HepG2 (cell line): Measurements from ENCODE around the gene TPRN. TPM values are rescaled to one million over a fixed set of nuclear protein-coding genes. Genes with fewer than 3 reads are reported as not detected.

Experiments used
- ATF5 ChIP-seq: sonication (generic); formaldehyde crosslinking; IDR thresholded peaks from 2 replicates; pipeline ENCODE4 v1.4.0; 2020; ENCODE audit warnings: mild to moderate bottlenecking, low read depth, missing genetic modification reagents
- CENPT ChIP-seq: sonication (generic); formaldehyde crosslinking; IDR thresholded peaks from 2 replicates; pipeline ENCODE4 v1.8.0; 2022; ENCODE audit warnings: low read depth, mild to moderate bottlenecking, moderate library complexity, missing genetic modification reagents
- ESRRA ChIP-seq: sonication (generic); formaldehyde crosslinking; IDR thresholded peaks from 2 replicates; pipeline ENCODE4 v1.5.1; 2020; ENCODE audit warnings: mild to moderate bottlenecking, low read depth, missing genetic modification reagents
- HMG20A ChIP-seq: IDR thresholded peaks from 2 replicates; pipeline ENCODE4 v1.6.1; 2016; ENCODE audit warnings: borderline replicate concordance
- JUND ChIP-seq: sonication (generic); formaldehyde crosslinking; IDR thresholded peaks from 2 replicates; pipeline ENCODE4 v1.8.0; 2022; ENCODE audit warnings: mild to moderate bottlenecking, missing genetic modification reagents
- MAFF ChIP-seq: IDR thresholded peaks from 2 replicates; pipeline ENCODE4 v1.6.1; 2011; ENCODE audit warnings: low read depth, low read length, improper control_type of control experiment
- NFAT5 ChIP-seq: sonication (generic); formaldehyde crosslinking; IDR thresholded peaks from 2 replicates; pipeline ENCODE4 v1.4.0; 2020; ENCODE audit warnings: missing genetic modification reagents
- WIZ ChIP-seq: sonication (generic); formaldehyde crosslinking; IDR thresholded peaks from 2 replicates; pipeline ENCODE4 v1.5.1; 2020; ENCODE audit warnings: mild to moderate bottlenecking, missing genetic modification reagents
- ZBTB42 ChIP-seq: sonication (generic); formaldehyde crosslinking; IDR thresholded peaks from 2 replicates; pipeline ENCODE4 v1.5.0; 2020; ENCODE audit warnings: mild to moderate bottlenecking, missing genetic modification reagents
- ZNF12 ChIP-seq: sonication (generic); formaldehyde crosslinking; IDR thresholded peaks from 2 replicates; pipeline ENCODE4 v1.5.0; 2020; ENCODE audit warnings: missing genetic modification reagents
- ZNF383 ChIP-seq: sonication (generic); formaldehyde crosslinking; IDR thresholded peaks from 2 replicates; pipeline ENCODE4 v1.4.0; 2020; ENCODE audit warnings: missing genetic modification reagents, mild to moderate bottlenecking, borderline replicate concordance
- ZNF567 ChIP-seq: sonication (generic); formaldehyde crosslinking; IDR thresholded peaks from 2 replicates; pipeline ENCODE4 v1.8.1; 2023; ENCODE audit warnings: mild to moderate bottlenecking, missing genetic modification reagents, borderline replicate concordance
- ZNF761 ChIP-seq: sonication (generic); formaldehyde crosslinking; conservative IDR thresholded peaks from 2 replicates; pipeline ENCODE4 v1.4.0; 2020; ENCODE audit warnings: mild to moderate bottlenecking, missing genetic modification reagents
- ZNF850 ChIP-seq: sonication (generic); formaldehyde crosslinking; conservative IDR thresholded peaks from 2 replicates; pipeline ENCODE4 v1.9.0; 2021; ENCODE audit warnings: mild to moderate bottlenecking, missing genetic modification reagents
- polyA plus RNA-seq, 8 experiments: library from polyadenylated mRNA; depleted of rRNA in 3 of 8; stranded (reverse) in 7 of 8; unstranded in 1 of 8; fragments of >200 nt; fragmentation: Illumina TruSeq in 4 of 8; extraction: Trizol in 4 of 8; gene quantifications; 2 replicates each; pipeline versions ENCODE4 v1.2.1 to v1.2.3, GENCODE V29; 2011 to 2016; ENCODE audit warnings: low read depth in 4 of 8, missing spikeins in 1 of 8, mixed read lengths in 1 of 8; ENCODE audit not compliant: insufficient read depth in 1 of 8
- total RNA-seq, 5 experiments: library from RNA; depleted of rRNA; stranded (reverse); fragments of >200 nt; fragmentation: Illumina TruSeq; extraction: Trizol; gene quantifications; 2 replicates each; pipeline ENCODE4 v1.2.3, GENCODE V29; 2016; ENCODE audit warnings: low read depth in 1 of 5
- TF ChIP-seq, protein P1 (sequence below): IDR thresholded peaks from 2 replicates; pipeline ENCODE4 v1.6.1; 2016; ENCODE audit warnings: missing compliant biosample characterization, missing genetic modification reagents, borderline replicate concordance
- TF ChIP-seq, protein P2 (sequence below): sonication (generic); formaldehyde crosslinking; IDR thresholded peaks from 2 replicates; pipeline ENCODE4 v1.5.1; 2020; ENCODE audit warnings: mild to moderate bottlenecking, moderate library complexity, missing genetic modification reagents
- TF ChIP-seq, protein P3 (sequence below): sonication (generic); formaldehyde crosslinking; IDR thresholded peaks from 2 replicates; pipeline ENCODE4 v1.4.0; 2020; ENCODE audit warnings: mild to moderate bottlenecking, missing genetic modification reagents
- TF ChIP-seq, protein P4 (sequence below), 2 experiments: fragments of 450-650 bp in 1 of 2; sonication (generic) in 1 of 2; formaldehyde crosslinking; IDR thresholded peaks; 2 replicates each; pipeline versions ENCODE4 v1.5.0 to v1.8.0; 2020 to 2022; ENCODE audit warnings: mild to moderate bottlenecking in 1 of 2, missing genetic modification reagents in 1 of 2

TPRN gene
- total and polyA plus RNA-seq, 2 of the 13 experiments (the other 11 are each of a cell fraction or from before 2014, with no cell fraction given), result 10.1 to 19.2 TPM

DNA sequence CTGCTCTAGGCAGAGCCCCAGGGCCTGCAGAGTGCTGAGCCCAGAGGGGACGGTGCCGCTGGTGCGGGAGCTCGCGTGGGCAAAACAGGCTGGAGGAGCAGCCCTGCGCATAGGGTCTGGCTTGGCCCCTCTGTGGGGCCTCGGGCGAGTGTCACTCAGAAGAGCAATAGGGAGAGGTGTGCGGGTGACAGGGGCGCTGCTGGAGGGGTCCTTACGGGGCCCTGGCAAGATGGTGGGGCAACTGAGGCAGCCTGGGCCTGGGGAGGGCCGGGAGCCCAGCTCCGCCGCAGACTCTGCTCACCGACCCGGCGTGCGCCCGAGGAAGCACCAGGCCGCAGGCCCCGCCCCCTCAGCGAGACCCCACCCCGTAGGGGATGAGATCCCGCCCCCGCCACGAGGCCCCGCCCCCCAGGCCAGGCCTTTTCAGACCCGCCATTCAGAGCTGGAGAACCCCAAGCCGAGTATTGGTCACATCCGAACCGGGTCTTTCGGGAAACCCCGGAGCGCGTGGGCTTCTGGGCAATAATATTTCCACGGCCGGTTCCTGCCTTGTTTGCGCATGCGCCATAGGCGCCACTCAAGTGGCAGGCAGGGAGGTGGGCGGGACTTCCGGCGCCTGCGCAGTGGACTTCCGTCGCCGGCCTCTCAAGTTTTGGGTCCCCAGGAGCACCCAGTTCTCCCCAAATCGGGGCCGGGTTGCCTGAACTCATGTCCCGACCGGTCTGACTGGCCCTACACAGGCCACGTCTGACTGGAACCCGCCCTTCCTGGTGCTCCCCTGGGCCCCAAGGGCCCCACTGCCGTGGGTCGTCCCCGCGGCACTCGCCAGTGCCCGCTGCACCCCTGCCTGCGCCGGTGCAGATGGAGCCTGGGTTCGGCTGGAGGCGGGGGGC is 22.8 kb upstream of the TPRN start (continued):
- TF ChIP-seq, protein P1, sequence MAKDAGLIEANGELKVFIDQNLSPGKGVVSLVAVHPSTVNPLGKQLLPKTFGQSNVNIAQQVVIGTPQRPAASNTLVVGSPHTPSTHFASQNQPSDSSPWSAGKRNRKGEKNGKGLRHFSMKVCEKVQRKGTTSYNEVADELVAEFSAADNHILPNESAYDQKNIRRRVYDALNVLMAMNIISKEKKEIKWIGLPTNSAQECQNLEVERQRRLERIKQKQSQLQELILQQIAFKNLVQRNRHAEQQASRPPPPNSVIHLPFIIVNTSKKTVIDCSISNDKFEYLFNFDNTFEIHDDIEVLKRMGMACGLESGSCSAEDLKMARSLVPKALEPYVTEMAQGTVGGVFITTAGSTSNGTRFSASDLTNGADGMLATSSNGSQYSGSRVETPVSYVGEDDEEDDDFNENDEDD, result no peak
- TF ChIP-seq, protein P2, sequence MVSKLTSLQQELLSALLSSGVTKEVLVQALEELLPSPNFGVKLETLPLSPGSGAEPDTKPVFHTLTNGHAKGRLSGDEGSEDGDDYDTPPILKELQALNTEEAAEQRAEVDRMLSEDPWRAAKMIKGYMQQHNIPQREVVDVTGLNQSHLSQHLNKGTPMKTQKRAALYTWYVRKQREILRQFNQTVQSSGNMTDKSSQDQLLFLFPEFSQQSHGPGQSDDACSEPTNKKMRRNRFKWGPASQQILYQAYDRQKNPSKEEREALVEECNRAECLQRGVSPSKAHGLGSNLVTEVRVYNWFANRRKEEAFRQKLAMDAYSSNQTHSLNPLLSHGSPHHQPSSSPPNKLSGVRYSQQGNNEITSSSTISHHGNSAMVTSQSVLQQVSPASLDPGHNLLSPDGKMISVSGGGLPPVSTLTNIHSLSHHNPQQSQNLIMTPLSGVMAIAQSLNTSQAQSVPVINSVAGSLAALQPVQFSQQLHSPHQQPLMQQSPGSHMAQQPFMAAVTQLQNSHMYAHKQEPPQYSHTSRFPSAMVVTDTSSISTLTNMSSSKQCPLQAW, result peak; percentile 7
- TF ChIP-seq ZNF12 (CRISPR knock-in tag) (no peak), ZNF850 (CRISPR knock-in tag) (no peak), ZNF383 (CRISPR knock-in tag) (no peak), NFAT5 (no peak), CENPT (CRISPR knock-in tag) (no peak), JUND (CRISPR knock-in tag) (no peak), ZNF761 (CRISPR knock-in tag) (no peak), MAFF (no peak), WIZ (CRISPR knock-in tag) (0 out of 2 replicates have a peak, but pooled peaks have one; percentile 28), ZBTB42 (CRISPR knock-in tag) (no peak; the same call in 1 of the 2 replicates), HMG20A (CRISPR knock-in tag) (no peak), ATF5 (CRISPR knock-in tag) (no peak; the same call in 1 of the 2 replicates), ZNF567 (0 out of 2 replicates have a peak, but pooled peaks have one; percentile 18), ESRRA (0 out of 2 replicates have a peak, but pooled peaks have one; percentile 44)
- TF ChIP-seq, protein P3, sequence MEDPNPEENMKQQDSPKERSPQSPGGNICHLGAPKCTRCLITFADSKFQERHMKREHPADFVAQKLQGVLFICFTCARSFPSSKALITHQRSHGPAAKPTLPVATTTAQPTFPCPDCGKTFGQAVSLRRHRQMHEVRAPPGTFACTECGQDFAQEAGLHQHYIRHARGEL (CRISPR knock-in tag), result 0 out of 2 replicates have a peak, but pooled peaks have one; percentile 21
- TF ChIP-seq, protein P4, sequence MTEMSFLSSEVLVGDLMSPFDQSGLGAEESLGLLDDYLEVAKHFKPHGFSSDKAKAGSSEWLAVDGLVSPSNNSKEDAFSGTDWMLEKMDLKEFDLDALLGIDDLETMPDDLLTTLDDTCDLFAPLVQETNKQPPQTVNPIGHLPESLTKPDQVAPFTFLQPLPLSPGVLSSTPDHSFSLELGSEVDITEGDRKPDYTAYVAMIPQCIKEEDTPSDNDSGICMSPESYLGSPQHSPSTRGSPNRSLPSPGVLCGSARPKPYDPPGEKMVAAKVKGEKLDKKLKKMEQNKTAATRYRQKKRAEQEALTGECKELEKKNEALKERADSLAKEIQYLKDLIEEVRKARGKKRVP (CRISPR knock-in tag; IDR thresholded peaks at IDR 0.05), result no peak
